Osteoblast (primary cell): Measurements from ENCODE around the gene GJB5. TPM values are rescaled to one million over a fixed set of nuclear protein-coding genes. Genes with fewer than 3 reads are reported as not detected.
A peak's percentile ranks its signal among the peaks of the same experiment; 100 is the strongest.

ENCODE experiments used
- DNase-seq: peaks from one replicate; pipeline ENCODE4 v3.0.0; 2011; ENCODE audit warnings: low spot score, mixed read lengths; ENCODE audit not compliant: insufficient read length; ENCODE audit errors: missing footprints
- H2AFZ ChIP-seq: 2 replicates; pipeline ENCODE4 v1.6.0; 2011; ENCODE audit warnings: mild to moderate bottlenecking, low read length
- H3K27ac ChIP-seq: 2 replicates; pipeline ENCODE4 v1.5.1; 2011; ENCODE audit warnings: mild to moderate bottlenecking, low read depth, low read length, moderate library complexity
- H3K27me3 ChIP-seq: 2 replicates; pipeline ENCODE4 v1.6.0; 2012; ENCODE audit warnings: mild to moderate bottlenecking, control low read depth, inconsistent platforms, low read length, moderate library complexity; ENCODE audit not compliant: insufficient read depth
- H3K36me3 ChIP-seq: 2 replicates; pipeline ENCODE4 v1.5.1; 2011; ENCODE audit warnings: mild to moderate bottlenecking, low read length, control low read depth, moderate library complexity; ENCODE audit not compliant: insufficient read depth
- H3K4me1 ChIP-seq: 2 replicates; pipeline ENCODE4 v1.5.1; 2011; ENCODE audit warnings: mild to moderate bottlenecking, low read length, control low read depth, moderate library complexity; ENCODE audit not compliant: insufficient read depth
- H3K4me2 ChIP-seq: 2 replicates; pipeline ENCODE4 v1.6.0; 2011; ENCODE audit warnings: mild to moderate bottlenecking, low read length; ENCODE audit not compliant: insufficient read depth
- H3K4me3 ChIP-seq: fragments of 200-600 bp; sonication (generic); 3 replicates; pipeline ENCODE4 v1.5.1; 2012; ENCODE audit warnings: mild to moderate bottlenecking, low read length, inconsistent platforms; ENCODE audit not compliant: insufficient read depth
- H3K79me2 ChIP-seq: 2 replicates; pipeline ENCODE4 v1.6.0; 2012; ENCODE audit warnings: mild to moderate bottlenecking, low read length, control low read depth, inconsistent platforms; ENCODE audit not compliant: insufficient read depth
- H3K9me3 ChIP-seq: 2 replicates; pipeline ENCODE4 v1.5.1; 2011; ENCODE audit warnings: low read depth, low read length, control low read depth
- H4K20me1 ChIP-seq: 2 replicates; pipeline ENCODE4 v1.6.0; 2012; ENCODE audit warnings: mild to moderate bottlenecking, low read length, control low read depth; ENCODE audit not compliant: insufficient read depth
- total RNA-seq: library from RNA; depleted of rRNA; stranded (reverse); fragments of >200 nt; gene quantifications from 2 replicates; pipeline ENCODE4 v1.2.3, GENCODE V29; 2012
- TF ChIP-seq, protein P1 (sequence below): IDR thresholded peaks from 2 replicates; pipeline ENCODE4 v1.5.1; 2011; ENCODE audit warnings: mild to moderate bottlenecking, low read depth, low read length, moderate library complexity; ENCODE audit errors: extremely low read depth

The GJB5 gene
- total RNA-seq, 1 donor: not detected

DNA sequence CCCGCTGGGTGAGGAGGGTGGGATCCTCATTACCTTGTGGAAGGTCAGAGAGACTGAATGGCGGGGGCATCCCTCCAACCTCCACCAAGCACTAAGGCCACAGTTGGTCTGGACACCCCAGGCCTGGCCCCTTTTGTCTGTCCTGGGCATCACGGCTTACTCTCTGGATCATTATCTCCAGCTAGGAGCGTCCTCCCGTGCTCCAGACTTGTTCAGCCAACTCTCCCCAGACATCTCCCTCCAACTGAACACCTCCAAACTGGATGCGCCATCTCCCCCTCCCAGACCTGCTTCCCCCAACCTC is 7.3 kb upstream of the GJB5 start:
- Histone ChIP-seq H3K4me3 (no peak overlapping the region), H3K4me1 (no peaks in the 10 kb centered on the region), H3K79me2 (no peaks in the 10 kb centered on the region), H3K27me3 (no peaks in the 10 kb centered on the region), H3K27ac (no peak overlapping the region), H4K20me1 (no peaks in the 10 kb centered on the region), H3K36me3 (no peaks in the 10 kb centered on the region), H3K9me3 (no peaks in the 10 kb centered on the region), H3K4me2 (no peak overlapping the region), H2AFZ (no peak overlapping the region)
- no peak for DNase-seq
- TF ChIP-seq, protein P1, sequence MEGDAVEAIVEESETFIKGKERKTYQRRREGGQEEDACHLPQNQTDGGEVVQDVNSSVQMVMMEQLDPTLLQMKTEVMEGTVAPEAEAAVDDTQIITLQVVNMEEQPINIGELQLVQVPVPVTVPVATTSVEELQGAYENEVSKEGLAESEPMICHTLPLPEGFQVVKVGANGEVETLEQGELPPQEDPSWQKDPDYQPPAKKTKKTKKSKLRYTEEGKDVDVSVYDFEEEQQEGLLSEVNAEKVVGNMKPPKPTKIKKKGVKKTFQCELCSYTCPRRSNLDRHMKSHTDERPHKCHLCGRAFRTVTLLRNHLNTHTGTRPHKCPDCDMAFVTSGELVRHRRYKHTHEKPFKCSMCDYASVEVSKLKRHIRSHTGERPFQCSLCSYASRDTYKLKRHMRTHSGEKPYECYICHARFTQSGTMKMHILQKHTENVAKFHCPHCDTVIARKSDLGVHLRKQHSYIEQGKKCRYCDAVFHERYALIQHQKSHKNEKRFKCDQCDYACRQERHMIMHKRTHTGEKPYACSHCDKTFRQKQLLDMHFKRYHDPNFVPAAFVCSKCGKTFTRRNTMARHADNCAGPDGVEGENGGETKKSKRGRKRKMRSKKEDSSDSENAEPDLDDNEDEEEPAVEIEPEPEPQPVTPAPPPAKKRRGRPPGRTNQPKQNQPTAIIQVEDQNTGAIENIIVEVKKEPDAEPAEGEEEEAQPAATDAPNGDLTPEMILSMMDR: no peak

DNA sequence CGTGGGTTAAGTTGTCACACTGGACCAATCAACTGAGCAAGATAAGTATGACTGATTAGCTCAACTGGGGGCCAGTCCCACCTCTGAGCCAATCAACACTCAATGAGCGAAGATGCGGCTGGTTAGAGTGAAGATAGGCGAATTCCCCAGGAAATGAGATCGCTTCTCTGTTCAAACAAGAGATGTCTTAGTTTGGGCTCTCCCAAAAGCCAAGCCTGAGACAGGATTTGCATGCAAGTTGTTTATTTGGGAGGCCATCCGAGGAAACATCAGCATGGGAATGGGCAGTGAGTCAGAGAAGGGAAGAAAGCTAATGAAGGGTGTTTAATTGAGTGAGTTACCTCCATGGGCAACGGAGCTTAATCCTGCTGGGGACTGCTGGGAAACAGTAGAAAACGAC is 4.9 kb upstream of the GJB5 start:
- DNase-seq: no peak
- no peaks in the 10 kb centered on the region for H3K79me2 ChIP-seq
- H3K27ac ChIP-seq: no peak overlapping the region

DNA sequence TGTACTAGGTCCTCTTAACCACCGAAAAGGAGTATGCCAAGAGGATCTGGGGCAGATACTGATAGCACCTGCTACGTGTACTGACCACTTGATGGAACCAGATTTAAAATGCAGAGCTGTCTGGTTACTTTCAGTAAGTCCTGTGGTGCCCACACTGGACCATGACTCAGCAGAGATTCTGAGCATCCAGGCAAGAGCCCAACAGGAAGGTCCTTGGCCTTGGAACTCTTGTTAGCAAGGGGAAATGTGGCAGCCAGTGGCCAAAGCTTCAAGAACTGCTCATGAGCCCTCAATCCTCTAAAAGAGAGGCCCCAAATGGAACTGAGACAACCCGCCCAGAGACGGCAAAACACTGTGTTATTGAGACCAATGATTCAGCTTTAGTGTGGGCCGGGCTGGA is 4.2 kb upstream of the GJB5 start:
- Histone ChIP-seq H2AFZ (no peak overlapping the region), H4K20me1 (no peaks in the 10 kb centered on the region), H3K27ac (no peak overlapping the region), H3K9me3 (no peaks in the 10 kb centered on the region), H3K27me3 (no peaks in the 10 kb centered on the region), H3K4me2 (no peak overlapping the region), H3K4me3 (no peak overlapping the region), H3K79me2 (no peaks in the 10 kb centered on the region), H3K36me3 (no peaks in the 10 kb centered on the region), H3K4me1 (no peaks in the 10 kb centered on the region)
- peak; percentile 49 for DNase-seq
- TF ChIP-seq, protein P1: no peak

More for the DNA sequence above, 4.9 kb upstream of the GJB5 start:
- H4K20me1 ChIP-seq: no peaks in the 10 kb centered on the region
- H3K36me3 ChIP-seq: no peaks in the 10 kb centered on the region
- TF ChIP-seq, protein P1: no peak
- no peaks in the 10 kb centered on the region for H3K9me3 ChIP-seq
- H3K4me2 ChIP-seq: no peak overlapping the region
- H3K27me3 ChIP-seq: no peaks in the 10 kb centered on the region
- no peak overlapping the region for H2AFZ ChIP-seq
- H3K4me1 ChIP-seq: no peaks in the 10 kb centered on the region
- H3K4me3 ChIP-seq: no peak overlapping the region

DNA sequence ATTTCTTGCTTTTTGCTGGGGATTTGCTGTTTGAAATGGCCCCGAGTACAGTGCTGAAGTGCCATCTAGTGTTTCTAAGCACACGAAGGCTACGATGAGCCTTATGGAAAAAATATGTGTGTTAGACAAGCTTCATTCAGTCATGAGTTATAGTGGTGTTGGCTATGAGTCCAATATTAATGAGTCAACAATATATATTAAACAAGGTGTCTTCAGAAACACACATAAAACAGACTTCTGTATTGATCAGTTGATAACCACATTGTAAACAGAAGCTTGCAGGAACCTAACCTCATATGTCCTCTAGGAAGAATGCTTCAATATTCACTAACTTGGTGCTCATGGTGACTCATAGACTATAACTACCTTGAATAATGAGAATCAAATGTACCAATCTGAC is 1.7 kb upstream of the GJB5 start:
- H3K9me3 ChIP-seq: no peaks in the 10 kb centered on the region
- H3K4me3 ChIP-seq: no peak overlapping the region
- H3K27me3 ChIP-seq: no peaks in the 10 kb centered on the region
- H2AFZ ChIP-seq: no peak overlapping the region
- no peak overlapping the region for H3K27ac ChIP-seq
- H3K4me1 ChIP-seq: no peaks in the 10 kb centered on the region
- no peaks in the 10 kb centered on the region for H4K20me1 ChIP-seq
- H3K4me2 ChIP-seq: no peak overlapping the region
- no peak for DNase-seq
- TF ChIP-seq, protein P1: no peak
- no peaks in the 10 kb centered on the region for H3K36me3 ChIP-seq
- no peaks in the 10 kb centered on the region for H3K79me2 ChIP-seq
